Transverse colon (tissue), 4 donors: ENCODE results near the gene NCOA5.

ENCODE experiments used
- CTCF ChIP-seq, 5 experiments: fragments of 200-600 bp in 3 of 5; fragments of 450-650 bp in 2 of 5; sonication (generic) in 3 of 5; IDR thresholded peaks; 1 replicate in 2 of 5; 2 replicates in 3 of 5; pipeline ENCODE4 v1.5.1; 2016 to 2017; ENCODE audit warnings: antibody characterized with exemption in 5 of 5, inconsistent platforms in 3 of 5, mild to moderate bottlenecking in 2 of 5, moderate library complexity in 1 of 5
- EP300 ChIP-seq: sonication (generic); formaldehyde crosslinking; IDR thresholded peaks from one replicate; pipeline ENCODE4 v1.6.1; 2017; ENCODE audit warnings: antibody characterized with exemption, low read depth
- POLR2A ChIP-seq: fragments of 450-650 bp; IDR thresholded peaks from one replicate; pipeline ENCODE4 v1.6.1; 2016; ENCODE audit warnings: antibody characterized with exemption, mild to moderate bottlenecking, moderate library complexity
- POLR2AphosphoS5 ChIP-seq, 3 donors: sonication (generic); formaldehyde crosslinking; IDR thresholded peaks; one replicate each; pipeline ENCODE4 v1.6.1; 2016; ENCODE audit warnings: antibody characterized with exemption in 3 of 3

- TF ChIP-seq CTCF (IDR thresholded peaks at IDR 0.05) = no peak
- no peak for TF ChIP-seq POLR2A
- TF ChIP-seq POLR2AphosphoS5 (IDR thresholded peaks at IDR 0.05) = no peak
- no peak for TF ChIP-seq EP300
Observed at GRCh38 chr20:46102940-46103339, 13.2 kb upstream of the NCOA5 start.
